ENCODE results near the gene NRAS.
"Not testable (repeated sequence)": the region's sequence is repeated elsewhere in the genome, so short reads cannot be mapped to it uniquely, and the experiment has no call there.

NRAS gene

GRCh38 chr1:114716304-114717170, at the start of gene NRAS:
NRAS (minus strand) TSS chr1:114716771; CDS start chr1:114716160, 611 bp downstream.
- DNase-seq, result peak; percentile 14

DNA sequence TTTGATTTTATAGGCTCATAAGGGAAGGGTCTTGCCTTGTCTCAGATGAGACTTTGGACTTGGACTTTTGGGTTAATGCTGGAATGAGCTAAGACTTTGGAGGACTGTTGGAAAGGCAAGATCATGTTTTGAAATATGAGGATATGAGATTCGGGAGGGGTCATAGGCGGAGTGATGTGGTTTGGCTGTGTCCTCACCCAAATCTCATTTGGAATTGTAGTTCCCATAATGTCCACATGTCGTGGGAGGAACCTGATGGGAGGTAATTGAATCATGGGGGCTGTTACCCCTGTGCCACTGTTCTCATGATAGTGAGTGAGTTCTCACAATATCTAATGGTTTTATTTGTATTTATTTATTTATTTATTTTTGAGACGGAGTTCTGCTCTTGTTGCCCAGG, 48.1 kb upstream of the NRAS start:
- no peak for DNase-seq

DNA sequence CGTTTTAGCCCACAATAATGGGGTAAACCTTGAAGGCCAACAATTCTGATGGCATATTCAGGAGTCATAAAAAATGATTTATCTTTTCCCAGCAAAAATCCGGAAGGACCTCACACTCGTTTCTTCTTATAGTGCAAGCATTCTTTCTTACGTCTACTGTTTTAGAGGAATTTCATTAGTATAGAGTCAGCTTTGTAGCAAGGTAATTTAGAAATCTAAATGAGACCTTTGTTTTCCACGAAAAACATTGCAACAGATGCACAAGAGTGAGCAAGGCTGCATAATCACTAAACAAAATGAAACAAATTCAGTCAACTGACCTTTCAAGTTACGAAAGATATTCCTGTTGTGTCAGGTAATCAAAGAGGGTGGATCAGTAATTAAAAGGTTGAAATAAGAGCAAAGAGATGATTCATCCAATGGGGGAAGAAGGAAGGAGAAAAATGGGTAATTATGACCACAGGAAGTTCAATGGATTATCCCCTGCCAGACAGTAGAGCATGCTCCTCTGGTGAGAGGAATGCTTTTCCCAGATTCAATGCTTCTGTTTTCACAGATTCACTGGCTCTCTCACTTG, 41.8 kb upstream of the NRAS start:
- no peak for DNase-seq

GRCh38 chr1:114757455-114758255, 41.1 kb upstream of the NRAS start, which contains the start of gene CSDE1:
CSDE1 (minus strand) TSS chr1:114757984; CDS start chr1:114739890, 18,094 bp downstream.
- peak; percentile 83 for DNase-seq

DNA sequence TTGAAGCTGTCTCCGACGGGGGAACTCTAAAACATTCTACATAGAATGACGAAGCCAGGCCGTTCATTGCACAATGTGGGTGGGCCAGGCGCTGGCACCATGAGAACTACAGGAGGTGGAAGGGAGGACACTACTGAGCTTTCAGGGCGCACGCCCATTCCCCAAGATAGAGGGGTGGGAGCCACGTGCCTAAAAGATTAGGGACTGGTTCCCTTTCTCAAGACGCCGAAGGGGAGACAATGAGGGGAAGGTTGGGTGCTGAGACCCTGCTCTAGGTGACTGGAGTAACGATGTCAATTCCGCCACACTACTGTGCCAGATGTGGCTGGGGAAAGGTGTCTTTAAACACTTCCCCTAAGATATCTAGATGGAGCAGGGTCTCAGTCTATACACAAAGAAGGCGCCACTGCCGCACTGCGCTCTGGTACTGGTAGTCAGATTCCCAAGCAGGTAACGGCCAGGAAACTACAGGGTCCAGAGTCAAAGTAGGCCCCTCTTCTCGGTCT, 40.4 kb upstream of the NRAS start:
- DNase-seq, result no peak

- DNase-seq, result no peak
Observed at GRCh38 chr1:114756009-114756892, 39.7 kb upstream of the NRAS start.

- DNase-seq, result no peak
Observed at GRCh38 chr1:114755006-114755931, 38.7 kb upstream of the NRAS start.

- DNase-seq, result not testable (repeated sequence)
Observed at GRCh38 chr1:114753702-114754101, 37.1 kb upstream of the NRAS start.

- no peak for DNase-seq
Observed at GRCh38 chr1:114753143-114753542, 36.6 kb upstream of the NRAS start.

GRCh38 chr1:114750780-114751179, 34.2 kb upstream of the NRAS start:
- no peak for DNase-seq

- DNase-seq, result no peak
Observed at GRCh38 chr1:114749835-114750234, 33.3 kb upstream of the NRAS start.

- no peak for DNase-seq
Observed at GRCh38 chr1:114746450-114747121, 30.0 kb upstream of the NRAS start.

DNA sequence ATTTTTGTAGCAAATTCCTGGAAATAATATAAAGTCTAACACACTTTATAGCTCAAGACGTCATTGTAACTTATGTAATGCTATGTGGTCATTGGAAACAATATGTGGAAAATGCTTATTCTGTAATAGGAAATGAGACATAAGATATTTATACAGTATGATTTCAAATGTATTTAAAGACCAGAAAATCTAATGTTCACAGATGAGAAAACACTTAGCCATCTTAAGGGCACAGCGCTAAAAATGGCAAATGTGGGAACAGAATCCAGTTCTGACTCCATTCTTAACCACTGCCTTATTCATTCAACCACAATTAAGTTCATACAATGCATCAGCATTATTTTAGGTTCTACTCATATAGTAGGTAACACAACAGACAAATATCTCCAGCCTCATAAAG, 28.7 kb upstream of the NRAS start:
- no peak for DNase-seq

DNA sequence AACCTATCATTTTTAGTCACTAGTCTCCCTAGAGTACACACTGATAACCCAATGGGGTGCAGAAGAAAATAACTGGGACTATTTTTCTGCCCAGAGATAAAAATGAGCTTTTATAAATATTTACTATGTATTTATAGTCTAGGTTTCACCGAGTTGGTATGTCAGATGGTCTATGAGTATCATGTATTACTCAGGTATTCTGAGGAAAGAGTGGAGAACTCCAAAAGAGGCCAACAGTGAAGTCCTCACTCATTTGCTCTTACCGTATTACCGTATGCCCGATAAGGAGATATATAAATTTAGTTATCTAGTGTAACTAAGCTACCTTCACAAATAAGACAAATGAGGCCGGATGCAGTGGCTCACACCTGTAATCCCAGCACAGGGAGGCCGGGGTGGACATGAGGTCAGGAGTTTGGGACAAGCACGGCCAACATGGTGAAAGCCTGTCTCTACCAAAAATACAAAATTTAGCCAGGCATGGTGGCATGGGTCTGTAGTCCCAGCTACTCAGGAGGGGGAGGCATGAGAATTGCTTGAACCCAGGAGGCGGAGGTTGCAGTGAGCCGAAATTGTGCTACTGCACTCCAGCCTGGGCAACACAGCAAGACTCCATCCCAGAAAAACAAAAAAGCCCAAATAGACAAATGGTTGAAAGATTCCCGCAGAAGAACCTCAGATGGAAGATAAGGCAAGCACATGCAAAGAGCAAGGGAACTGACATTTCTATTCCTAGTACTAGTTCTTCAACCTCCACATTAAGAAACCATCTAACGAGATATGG, 25.6 kb upstream of the NRAS start:
- DNase-seq, result no peak

- DNase-seq, result no peak
Observed at GRCh38 chr1:114740331-114740730, 23.8 kb upstream of the NRAS start.

DNA sequence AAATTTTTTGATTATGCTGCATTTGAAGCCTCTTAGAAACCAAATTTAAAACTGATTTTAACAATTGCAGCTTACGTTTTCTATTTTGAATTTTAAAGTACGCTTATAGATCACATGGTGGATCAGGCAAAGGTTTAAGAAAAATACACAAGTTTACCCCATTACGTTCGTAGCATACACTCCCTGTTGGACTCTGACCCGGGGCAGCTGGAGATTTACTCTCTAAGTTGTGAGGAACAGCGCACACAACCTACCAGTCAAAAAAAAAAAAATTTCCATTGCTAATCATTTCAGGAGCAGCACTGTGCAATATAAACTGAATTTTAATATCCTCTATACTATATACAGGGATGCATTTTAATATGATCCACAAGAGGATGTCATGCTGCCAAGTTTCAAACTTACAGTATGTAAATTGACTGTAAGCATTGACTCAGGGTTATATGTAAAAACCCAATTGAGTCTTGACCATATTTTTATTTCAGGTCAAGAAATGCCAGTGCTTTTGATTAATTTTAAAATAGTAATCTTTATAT, 20.8 kb upstream of the NRAS start:
- DNase-seq, result no peak

DNA sequence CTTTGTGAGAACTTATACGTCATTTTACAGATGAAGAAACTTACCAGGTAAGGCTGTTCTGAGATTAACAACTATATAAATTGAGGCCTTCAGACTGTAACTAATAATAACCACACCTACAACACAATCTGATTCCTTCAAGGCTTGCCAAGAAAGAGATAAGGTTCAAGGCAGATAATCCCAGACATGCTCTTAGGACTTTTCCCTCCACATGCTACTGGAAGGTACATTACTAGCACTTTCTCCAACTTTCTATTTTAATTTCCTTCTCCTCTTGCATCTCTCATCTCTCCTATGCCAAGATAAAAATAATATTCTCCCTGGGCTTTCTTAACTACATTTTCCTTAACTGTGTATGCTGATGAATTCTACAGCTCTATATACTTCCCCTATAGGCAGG, 18.9 kb upstream of the NRAS start:
- DNase-seq, result no peak

- DNase-seq, result no peak
Observed at GRCh38 chr1:114729782-114730181, 13.2 kb upstream of the NRAS start.

GRCh38 chr1:114728553-114728952, 12.0 kb upstream of the NRAS start:
- DNase-seq, result no peak

All from NCI-H524 treated with DMSO at 0.1 percent for 48 hours (cell line).